T-helper 1 cell treated with Interleukin-12 subunit alpha and Interleukin-12 subunit beta and Interleukin-4 antibody, amounts not matched to agents 30 ng/mL and 1 ng/mL, for 36 hours (primary cell): Measurements from ENCODE around the gene TAS2R5. TPM values are rescaled to one million over a fixed set of nuclear protein-coding genes. Genes with fewer than 3 reads are reported as not detected.
"Not testable (repeated sequence)": the region's sequence is repeated elsewhere in the genome, so short reads cannot be mapped to it uniquely, and the experiment has no call there.

Experiments
- intact Hi-C: fragments of 100-400 bp; cut with micrococcal nuclease; formaldehyde crosslinking; loops from one replicate; pipeline ENCODE4 v1.15.1; 2024
- total RNA-seq: library from RNA; stranded (reverse); gene quantifications from 2 replicates; pipeline ENCODE4 v1.2.3, GENCODE V29; 2022

Gene TAS2R5
- 0.83 and 1.2 TPM in 2 replicates for total RNA-seq

- intact Hi-C loops = no loop called here
Observed at GRCh38 chr7:141789917-141790316, at the start of gene TAS2R5. Gene TAS2R5 (plus strand): TSS chr7:141790217. CDS start chr7:141790362, 145 bp downstream.

GRCh38 chr7:141742229-141742628 is 47.8 kb upstream of the TAS2R5 start:
- intact Hi-C loops = no loop called here

GRCh38 chr7:141744131-141744530 is 45.9 kb upstream of the TAS2R5 start:
- intact Hi-C loops = no loop called here

- intact Hi-C loops = no loop called here
Observed at GRCh38 chr7:141748396-141748795, 41.6 kb upstream of the TAS2R5 start.

- intact Hi-C loops = not testable (repeated sequence)
Observed at GRCh38 chr7:141751904-141752303, 38.1 kb upstream of the TAS2R5 start.

- intact Hi-C loops = no loop called here
Observed at GRCh38 chr7:141752634-141753033, 37.4 kb upstream of the TAS2R5 start.

- intact Hi-C loops = loop anchor here (1.0 to 5.0 kb wide), 3 partner anchors 31 to 377 kb away; no protein-coding TSS in a partner anchor
Observed at GRCh38 chr7:141754939-141755338, 35.1 kb upstream of the TAS2R5 start.

GRCh38 chr7:141763797-141764196 is 26.2 kb upstream of the TAS2R5 start, which contains the start of gene TAS2R3:
Gene TAS2R3 (plus strand): TSS chr7:141764097. CDS start chr7:141764159, 62 bp downstream.
- intact Hi-C loops = no loop called here

- intact Hi-C loops = not testable (repeated sequence)
Observed at GRCh38 chr7:141770083-141770583, 19.9 kb upstream of the TAS2R5 start.

GRCh38 chr7:141776374-141776773 is 13.6 kb upstream of the TAS2R5 start, which contains the start of gene TAS2R4:
Gene TAS2R4 (plus strand): TSS chr7:141776674. CDS start chr7:141778489, 1,815 bp downstream.
- intact Hi-C loops = no loop called here

- intact Hi-C loops = loop anchor here (1.0 kb wide), 3 partner anchors 31 to 132 kb away; partner anchors contain the start of gene SSBP1
Observed at GRCh38 chr7:141785706-141786552, 4.1 kb upstream of the TAS2R5 start.

GRCh38 chr7:141788296-141788695 is 1.7 kb upstream of the TAS2R5 start:
- intact Hi-C loops = no loop called here

- intact Hi-C loops = no loop called here
Observed at GRCh38 chr7:141792526-141792925, 2.5 kb downstream of the TAS2R5 start.

GRCh38 chr7:141820067-141820466 is 30.1 kb downstream of the TAS2R5 start:
- intact Hi-C loops = no loop called here

GRCh38 chr7:141822432-141822831 is 32.4 kb downstream of the TAS2R5 start:
- intact Hi-C loops = not testable (repeated sequence)

- intact Hi-C loops = no loop called here
Observed at GRCh38 chr7:141837683-141838082, 47.7 kb downstream of the TAS2R5 start.

- intact Hi-C loops = no loop called here
Observed at GRCh38 chr7:141838581-141838980, 48.6 kb downstream of the TAS2R5 start.

GRCh38 chr7:141839256-141839655 is 49.2 kb downstream of the TAS2R5 start:
- intact Hi-C loops = no loop called here

GRCh38 chr7:141840708-141841107 is 50.7 kb downstream of the TAS2R5 start:
- intact Hi-C loops = no loop called here
